Measurements from ENCODE around the gene ULK4. TPM values are rescaled to one million over a fixed set of nuclear protein-coding genes. Genes with fewer than 3 reads are reported as not detected.

ULK4 gene
- total RNA-seq, 4 donors from 2014 or later, result 2.0 to 3.0 (median 2.3) TPM

GRCh38 chr3:41956574-41956973, 5.3 kb downstream of the ULK4 start:
- ATAC-seq, result no peak
- DNase-seq, result no peak
- no peaks in the 10 kb centered on the region for H3K36me3 ChIP-seq
- H3K4me1 ChIP-seq, result peaks cover 0 to 9% of the 10 kb centered on the region in 2 donors
- H3K27me3 ChIP-seq, result no peaks in the 10 kb centered on the region
- intact Hi-C loops (cut with DNase I; ENCODE audit: low total_unique reads) (no loop called here), in situ Hi-C loops (cut with MboI; ENCODE audit: low sequenced_read_pairs in 4 of 4) (no loop called here)
- no peak for TF ChIP-seq POLR2A (IDR thresholded peaks at IDR 0.05)
- no peak for TF ChIP-seq CTCF (IDR thresholded peaks at IDR 0.05 in 4 of 5, conservative IDR thresholded peaks at IDR 0.05 in 1 of 5)
- no peaks in the 10 kb centered on the region for H3K9me3 ChIP-seq
- H3K27ac ChIP-seq, result no peak overlapping the region
- no peak overlapping the region for H3K4me3 ChIP-seq

GRCh38 chr3:41955192-41955591, 6.7 kb downstream of the ULK4 start:
- no peaks in the 10 kb centered on the region for H3K9me3 ChIP-seq
- intact Hi-C loops (cut with DNase I; ENCODE audit: low total_unique reads) (no loop called here), in situ Hi-C loops (cut with MboI; ENCODE audit: low sequenced_read_pairs in 4 of 4) (no loop called here)
- DNase-seq (no peak), ATAC-seq (no peak)
- H3K36me3 ChIP-seq, result no peaks in the 10 kb centered on the region
- no peak overlapping the region for H3K27ac ChIP-seq
- no peak overlapping the region for H3K4me3 ChIP-seq
- no peaks in the 10 kb centered on the region for H3K27me3 ChIP-seq
- no peaks in the 10 kb centered on the region for H3K4me1 ChIP-seq
- no peak for TF ChIP-seq CTCF (IDR thresholded peaks at IDR 0.05 in 4 of 5, conservative IDR thresholded peaks at IDR 0.05 in 1 of 5)
- no peak for TF ChIP-seq POLR2A (IDR thresholded peaks at IDR 0.05)

- no peak for DNase-seq
- Histone ChIP-seq H3K27me3 (no peaks in the 10 kb centered on the region), H3K36me3 (no peaks in the 10 kb centered on the region), H3K27ac (no peak overlapping the region), H3K4me1 (no peaks in the 10 kb centered on the region), H3K9me3 (no peaks in the 10 kb centered on the region), H3K4me3 (no peak overlapping the region)
- no peak for ATAC-seq
- intact Hi-C loops (cut with DNase I; ENCODE audit: low total_unique reads) (no loop called here), in situ Hi-C loops (cut with MboI; ENCODE audit: low sequenced_read_pairs in 4 of 4) (no loop called here)
- TF ChIP-seq POLR2A (IDR thresholded peaks at IDR 0.05) (no peak), CTCF (IDR thresholded peaks at IDR 0.05 in 4 of 5, conservative IDR thresholded peaks at IDR 0.05 in 1 of 5) (no peak)
Observed at GRCh38 chr3:41943311-41943843, 18.5 kb downstream of the ULK4 start.

GRCh38 chr3:41940393-41940792, 21.5 kb downstream of the ULK4 start:
- no peaks in the 10 kb centered on the region for H3K27me3 ChIP-seq
- no peak overlapping the region for H3K27ac ChIP-seq
- in situ Hi-C loops (cut with MboI; ENCODE audit: low sequenced_read_pairs in 4 of 4) (no loop called here), intact Hi-C loops (cut with DNase I; ENCODE audit: low total_unique reads) (no loop called here)
- ATAC-seq (no peak), DNase-seq (no peak)
- no peaks in the 10 kb centered on the region for H3K9me3 ChIP-seq
- no peaks in the 10 kb centered on the region for H3K36me3 ChIP-seq
- no peak overlapping the region for H3K4me3 ChIP-seq
- no peaks in the 10 kb centered on the region for H3K4me1 ChIP-seq
- no peak for TF ChIP-seq CTCF (IDR thresholded peaks at IDR 0.05 in 4 of 5, conservative IDR thresholded peaks at IDR 0.05 in 1 of 5)
- TF ChIP-seq POLR2A (IDR thresholded peaks at IDR 0.05), result no peak

- H3K27me3 ChIP-seq, result no peaks in the 10 kb centered on the region
- TF ChIP-seq POLR2A (IDR thresholded peaks at IDR 0.05), result no peak
- TF ChIP-seq CTCF (IDR thresholded peaks at IDR 0.05 in 4 of 5, conservative IDR thresholded peaks at IDR 0.05 in 1 of 5), result no peak
- no peaks in the 10 kb centered on the region for H3K36me3 ChIP-seq
- no peak for ATAC-seq
- H3K9me3 ChIP-seq, result no peaks in the 10 kb centered on the region
- no peak overlapping the region for H3K27ac ChIP-seq
- DNase-seq, result no peak
- H3K4me1 ChIP-seq, result no peaks in the 10 kb centered on the region
- no peak overlapping the region for H3K4me3 ChIP-seq
- intact Hi-C loops (cut with DNase I; ENCODE audit: low total_unique reads), result no loop called here
- in situ Hi-C loops (cut with MboI; ENCODE audit: low sequenced_read_pairs in 4 of 4), result no loop called here
Observed at GRCh38 chr3:41936384-41936783, 25.5 kb downstream of the ULK4 start.

All from gastrocnemius medialis (tissue), 4 donors.